ENCODE results near the gene STAB2. TPM values are rescaled to one million over a fixed set of nuclear protein-coding genes. Genes with fewer than 3 reads are reported as not detected.

The STAB2 gene
- total and polyA plus RNA-seq, 4 donors = 3.4 to 42.6 (median 16.6) TPM

GRCh38 chr12:103637429-103637828, 50.4 kb downstream of the STAB2 start (continued):
- TF ChIP-seq GABPA (IDR thresholded peaks at IDR 0.05 in 1 of 2, conservative IDR thresholded peaks at IDR 0.05 in 1 of 2) (no peak), HNF4G (IDR thresholded peaks at IDR 0.05) (no peak)

DNA sequence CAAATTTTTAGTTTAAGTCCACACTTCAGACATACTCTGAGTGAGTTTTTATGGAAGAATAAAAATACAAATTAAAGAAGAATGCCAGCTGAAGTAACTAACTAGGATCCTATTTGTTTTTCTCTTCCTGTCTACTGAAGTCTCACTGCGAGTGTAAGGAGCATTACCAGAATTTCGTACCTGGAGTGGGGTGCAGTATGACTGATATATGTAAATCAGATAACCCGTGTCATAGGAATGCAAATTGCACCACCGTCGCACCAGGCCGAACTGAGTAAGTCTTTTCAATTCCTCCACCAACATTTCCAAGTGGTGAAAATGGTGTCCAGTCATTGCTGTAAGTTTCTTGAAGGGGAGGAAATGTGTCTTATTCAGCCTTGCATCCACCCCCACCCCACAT, 52.9 kb downstream of the STAB2 start:
- Histone ChIP-seq H3K4me1 (ENCODE audit: control insufficient read depth in 4 of 4, insufficient read depth in 4 of 4, low read length in 3 of 4) (no peaks in the 10 kb centered on the region), H3K27ac (ENCODE audit: low read depth in 1 of 2, low read length in 2 of 2) (no peak overlapping the region), H3K9ac (ENCODE audit: low read depth in 1 of 2, low read length in 2 of 2) (no peak overlapping the region), H3K9me3 (ENCODE audit: control insufficient read depth in 4 of 4, low read length in 3 of 4) (peaks cover 0 to 2% (median under 1%) of the 10 kb centered on the region in 4 donors), H3K4me3 (ENCODE audit: low read depth in 1 of 3, low read length in 3 of 3) (no peak overlapping the region), H3K36me3 (ENCODE audit: control insufficient read depth in 4 of 4, insufficient read depth in 3 of 4, low read depth in 1 of 4, low read length in 3 of 4) (no peaks in the 10 kb centered on the region), H3K27me3 (ENCODE audit: control insufficient read depth in 4 of 4, insufficient read depth in 4 of 4, low read length in 3 of 4) (no peaks in the 10 kb centered on the region)
- no peak for DNase-seq (ENCODE audit: low spot score)
- TF ChIP-seq MAX (IDR thresholded peaks at IDR 0.05) = no peak
- TF ChIP-seq REST (IDR thresholded peaks at IDR 0.05) = no peak
- TF ChIP-seq FOXA2 (IDR thresholded peaks at IDR 0.05) = no peak
- no peak for TF ChIP-seq RAD21 (IDR thresholded peaks at IDR 0.05)
- 85% methylated on average over 6 of the region's 6 CpGs for WGBS

DNA sequence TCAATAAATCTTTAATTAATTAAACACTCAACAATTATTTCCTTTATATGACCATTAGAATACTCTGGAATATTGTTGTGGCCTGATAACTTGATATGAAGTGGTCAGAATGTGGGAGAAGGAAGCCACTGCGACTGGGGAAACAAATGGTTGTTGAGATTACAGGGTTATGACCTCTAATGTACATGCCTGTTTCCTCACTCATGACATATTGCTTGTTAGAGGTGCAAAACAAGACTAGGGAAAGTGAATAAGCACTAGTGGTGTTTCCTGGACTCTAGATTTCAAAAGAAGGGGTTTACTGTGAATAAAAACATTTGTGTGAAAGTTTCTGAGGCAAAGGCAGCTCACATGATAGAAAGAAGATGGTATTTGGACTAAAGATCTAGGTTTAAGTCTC, 53.3 kb downstream of the STAB2 start:
- 47% methylated on average over 1 of the region's 1 CpG for WGBS
- no peaks in the 10 kb centered on the region for H3K27me3 ChIP-seq (ENCODE audit: control insufficient read depth in 4 of 4, insufficient read depth in 4 of 4, low read length in 3 of 4)
- no peak for DNase-seq (ENCODE audit: low spot score)
- H3K9ac ChIP-seq (ENCODE audit: low read depth in 1 of 2, low read length in 2 of 2) = no peak overlapping the region
- no peak overlapping the region for H3K4me3 ChIP-seq (ENCODE audit: low read depth in 1 of 3, low read length in 3 of 3)
- H3K36me3 ChIP-seq (ENCODE audit: control insufficient read depth in 4 of 4, insufficient read depth in 3 of 4, low read depth in 1 of 4, low read length in 3 of 4) = no peaks in the 10 kb centered on the region
- peaks cover 0 to 2% (median under 1%) of the 10 kb centered on the region in 4 donors for H3K9me3 ChIP-seq (ENCODE audit: control insufficient read depth in 4 of 4, low read length in 3 of 4)
- no peak overlapping the region for H3K27ac ChIP-seq (ENCODE audit: low read depth in 1 of 2, low read length in 2 of 2)
- TF ChIP-seq ZBTB33 (IDR thresholded peaks at IDR 0.05) = no peak
- peak; percentile 30 for TF ChIP-seq NR2F2 (IDR thresholded peaks at IDR 0.05)
- TF ChIP-seq MAX (IDR thresholded peaks at IDR 0.05) = no peak
- TF ChIP-seq, protein P1, sequence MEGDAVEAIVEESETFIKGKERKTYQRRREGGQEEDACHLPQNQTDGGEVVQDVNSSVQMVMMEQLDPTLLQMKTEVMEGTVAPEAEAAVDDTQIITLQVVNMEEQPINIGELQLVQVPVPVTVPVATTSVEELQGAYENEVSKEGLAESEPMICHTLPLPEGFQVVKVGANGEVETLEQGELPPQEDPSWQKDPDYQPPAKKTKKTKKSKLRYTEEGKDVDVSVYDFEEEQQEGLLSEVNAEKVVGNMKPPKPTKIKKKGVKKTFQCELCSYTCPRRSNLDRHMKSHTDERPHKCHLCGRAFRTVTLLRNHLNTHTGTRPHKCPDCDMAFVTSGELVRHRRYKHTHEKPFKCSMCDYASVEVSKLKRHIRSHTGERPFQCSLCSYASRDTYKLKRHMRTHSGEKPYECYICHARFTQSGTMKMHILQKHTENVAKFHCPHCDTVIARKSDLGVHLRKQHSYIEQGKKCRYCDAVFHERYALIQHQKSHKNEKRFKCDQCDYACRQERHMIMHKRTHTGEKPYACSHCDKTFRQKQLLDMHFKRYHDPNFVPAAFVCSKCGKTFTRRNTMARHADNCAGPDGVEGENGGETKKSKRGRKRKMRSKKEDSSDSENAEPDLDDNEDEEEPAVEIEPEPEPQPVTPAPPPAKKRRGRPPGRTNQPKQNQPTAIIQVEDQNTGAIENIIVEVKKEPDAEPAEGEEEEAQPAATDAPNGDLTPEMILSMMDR (IDR thresholded peaks at IDR 0.05; ENCODE audit: low read depth, low read length, missing input control) = no peak
- no peak for TF ChIP-seq TAF1 (conservative IDR thresholded peaks at IDR 0.05)
- TF ChIP-seq REST (IDR thresholded peaks at IDR 0.05) = no peak
- TF ChIP-seq FOXA1 (IDR thresholded peaks at IDR 0.05) = no peak
- TF ChIP-seq FOXA2 (IDR thresholded peaks at IDR 0.05) = no peak
- no peaks in the 10 kb centered on the region for H3K4me1 ChIP-seq (ENCODE audit: control insufficient read depth in 4 of 4, insufficient read depth in 4 of 4, low read length in 3 of 4)

Measured in liver (tissue), 9 donors.